GM12878 (cell line): ENCODE results near the gene SNX13. TPM values are rescaled to one million over a fixed set of nuclear protein-coding genes. Genes with fewer than 3 reads are reported as not detected.

ENCODE experiments used
- ATAC-seq: fragments of 200-7000 bp; cut with Tn5 transposase; 3 replicates; pipeline ENCODE4 v1.9.1; 2020; ENCODE audit warnings: mild to moderate bottlenecking, moderate library complexity
- BruUV-seq: library from RNA; stranded (reverse); fragments of 400-500 nt; replicated peaks from 2 replicates; lab custom pipeline; 2021; lab: Mats Ljungman, UMichigan
- CTCF ChIA-PET: fragments of 300-600 bp; sonication (Branson Sonifier 250); formaldehyde crosslinking; extraction: SDS; loops from one replicate; lab custom pipeline; 2021; ENCODE audit warnings: inconsistent platforms; lab: Yijun Ruan, JAX
- POLR2A ChIA-PET: fragments of 350-600 bp; formaldehyde crosslinking; extraction: SDS; loops from one replicate; lab custom pipeline; 2021; ENCODE audit warnings: inconsistent platforms; lab: Charles Lee
- RAD21 ChIA-PET: fragments of 300-600 bp; sonication (Branson Sonifier 250); formaldehyde crosslinking; loops from one replicate; lab custom pipeline; 2023; ENCODE audit warnings: antibody characterized with exemption; ENCODE audit not compliant: unreplicated experiment; lab: Charles Lee
- SMC1A ChIA-PET: fragments of 300-600 bp; sonication (Branson Sonifier 250); formaldehyde crosslinking; loops from one replicate; lab custom pipeline; 2023; ENCODE audit not compliant: unreplicated experiment, uncharacterized antibody; lab: Charles Lee
- DNase-seq: peaks from one replicate; pipeline ENCODE4 v3.0.0-alpha.2; 2011; ENCODE audit warnings: low read depth, low spot score
- FAIRE-seq: peaks from 3 replicates; lab custom pipeline; 2011; peaks lifted over from hg19 to GRCh38; lab: Jason Lieb, UNC
- H2AFZ ChIP-seq: 2 replicates; pipeline ENCODE4 v1.6.0; 2011; ENCODE audit warnings: low read depth, low read length, control low read depth; ENCODE audit not compliant: control insufficient read depth
- H3K27ac ChIP-seq: 2 replicates; pipeline ENCODE4 v1.5.1; 2011; ENCODE audit warnings: control low read depth; ENCODE audit not compliant: control insufficient read depth, insufficient read depth
- H3K27me3 ChIP-seq, 2 experiments: replicated peaks in 1 of 2; 2 replicates each; pipeline versions ENCODE4 v1.6.0 to v1.6.1; 2011; ENCODE audit warnings: low read length in 1 of 2; ENCODE audit not compliant: control insufficient read depth in 2 of 2, insufficient read depth in 2 of 2
- H3K36me3 ChIP-seq, 2 experiments: 2 replicates each; pipeline ENCODE4 v1.5.1; 2011; ENCODE audit warnings: low read length in 1 of 2; ENCODE audit not compliant: control insufficient read depth in 2 of 2, insufficient read depth in 2 of 2
- H3K4me1 ChIP-seq: 2 replicates; pipeline ENCODE4 v1.6.1; 2011; ENCODE audit warnings: mild to moderate bottlenecking, low read length, moderate library complexity, mixed read lengths; ENCODE audit not compliant: control insufficient read depth, insufficient read depth
- H3K4me2 ChIP-seq: 2 replicates; pipeline ENCODE4 v1.6.0; 2011; ENCODE audit warnings: control low read depth; ENCODE audit not compliant: control insufficient read depth, insufficient read depth
- H3K4me3 ChIP-seq: fragments of 200-600 bp; sonication (generic); 2 replicates; pipeline ENCODE4 v1.5.1; 2016
- H3K79me2 ChIP-seq: 2 replicates; pipeline ENCODE4 v1.6.0; 2011; ENCODE audit warnings: low read length; ENCODE audit not compliant: control insufficient read depth, insufficient read depth
- H3K9ac ChIP-seq: 2 replicates; pipeline ENCODE4 v1.8.0; 2011; ENCODE audit warnings: low read length, control low read depth, mixed read lengths; ENCODE audit not compliant: control insufficient read depth, insufficient read depth
- H3K9me3 ChIP-seq: replicated peaks from 3 replicates; pipeline ENCODE4 v1.5.1; 2011; ENCODE audit warnings: mild to moderate bottlenecking, low read length; ENCODE audit not compliant: control insufficient read depth, insufficient read depth
- H4K20me1 ChIP-seq: 2 replicates; pipeline ENCODE4 v1.6.0; 2011; ENCODE audit not compliant: control insufficient read depth, insufficient read depth
- EED ChIP-seq: sonication (generic); IDR thresholded peaks from 2 replicates; pipeline ENCODE4 v1.6.1; 2016; ENCODE audit warnings: antibody characterized with exemption, low read depth
- EP300 ChIP-seq, 2 experiments: fragments of 150-350 bp in 1 of 2; IDR thresholded peaks; 2 replicates each; pipeline ENCODE4 v1.6.1; 2011 to 2012; ENCODE audit warnings: low read depth in 2 of 2, low read length in 2 of 2, borderline replicate concordance in 1 of 2, improper control_type of control experiment in 1 of 2, inconsistent platforms in 1 of 2; ENCODE audit not compliant: control insufficient read depth in 1 of 2
- FOXM1 ChIP-seq: IDR thresholded peaks from 2 replicates; pipeline ENCODE4 v1.6.1; 2012; ENCODE audit warnings: low read depth, mild to moderate bottlenecking, inconsistent platforms, low read length, moderate library complexity
- MEF2A ChIP-seq: IDR thresholded peaks from 2 replicates; pipeline ENCODE4 v1.6.1; 2011; ENCODE audit warnings: low read depth, mild to moderate bottlenecking, low read length, moderate library complexity; ENCODE audit not compliant: insufficient read depth
- SMAD1 ChIP-seq: fragments of 450-650 bp; IDR thresholded peaks from 2 replicates; pipeline ENCODE4 v1.6.1; 2018; ENCODE audit warnings: mild to moderate bottlenecking, low read depth; ENCODE audit not compliant: partially characterized antibody
- SUPT20H ChIP-seq: IDR thresholded peaks from 2 replicates; pipeline ENCODE4 v1.6.1; 2011; ENCODE audit warnings: low read depth, mild to moderate bottlenecking, low read length, moderate library complexity, borderline replicate concordance; ENCODE audit not compliant: control insufficient read depth
- TCF3 ChIP-seq: IDR thresholded peaks from 2 replicates; pipeline ENCODE4 v1.6.1; 2012; ENCODE audit warnings: low read depth, mild to moderate bottlenecking, low read length, borderline replicate concordance; ENCODE audit not compliant: insufficient read depth
- ZBED1 ChIP-seq: IDR thresholded peaks from 2 replicates; pipeline ENCODE4 v1.6.1; 2016; ENCODE audit warnings: borderline replicate concordance
- ZNF24 ChIP-seq: fragments of 450-650 bp; IDR thresholded peaks from 2 replicates; pipeline ENCODE4 v1.6.1; 2017; ENCODE audit warnings: antibody characterized with exemption, mild to moderate bottlenecking
- WGBS: methylation state at CpG from one replicate; pipeline ENCODE4 v1.1.6; 2016; ENCODE audit warnings: low lambda C conversion rate; ENCODE audit not compliant: insufficient replicate concordance, insufficient coverage; ENCODE audit errors: missing lambda C conversion rate; 5-methylcytosine and 5-hydroxymethylcytosine counted together
- in situ Hi-C: fragments of 300-500 bp; cut with MboI; formaldehyde crosslinking; loops from 9 replicates; pipeline ENCODE4 v1.14.3; 2018; ENCODE audit warnings: mixed read lengths
- intact Hi-C: fragments of 100-400 bp; cut with micrococcal nuclease; formaldehyde crosslinking; loops from one replicate; pipeline ENCODE4 v1.14.2; 2022; ENCODE audit not compliant: unreplicated experiment
- polyA plus RNA-seq, 11 experiments: library from polyadenylated mRNA; depleted of rRNA in 4 of 11; unstranded in 6 of 11; stranded (reverse) in 5 of 11; fragments of >200 nt; fragmentation: Nextera tagmentation in 4 of 11; fragmentation: Illumina TruSeq in 1 of 11; extraction: Ambion mirVana in 4 of 11; extraction: Trizol in 1 of 11; gene quantifications; 1 replicate in 1 of 11; 2 replicates in 10 of 11; pipeline versions ENCODE4 v1.2.1 to v1.2.3, GENCODE V29; 2011 to 2016; ENCODE audit warnings: inconsistent platforms in 2 of 11, missing spikeins in 2 of 11, low read depth in 1 of 11
- total RNA-seq, 4 experiments: library from RNA; depleted of rRNA in 3 of 4; stranded (reverse); fragments of >200 nt in 3 of 4; fragmentation: Illumina TruSeq in 1 of 4; extraction: Trizol in 1 of 4; gene quantifications; 2 replicates each; pipeline versions ENCODE4 v1.2.1 to v1.2.3, GENCODE V29; 2013 to 2021
- TF ChIP-seq, protein P1 (sequence below): fragments of 450-650 bp; IDR thresholded peaks from 2 replicates; pipeline ENCODE4 v1.6.1; 2016; ENCODE audit warnings: mild to moderate bottlenecking
- TF ChIP-seq, protein P2 (sequence below): fragments of 450-650 bp; IDR thresholded peaks from 2 replicates; pipeline ENCODE4 v1.6.1; 2014; ENCODE audit warnings: mild to moderate bottlenecking
- TF ChIP-seq, protein P3 (sequence below): fragments of 450-650 bp; conservative IDR thresholded peaks from 2 replicates; pipeline ENCODE4 v1.6.1; 2017; ENCODE audit warnings: mild to moderate bottlenecking, moderate library complexity

Gene SNX13
- total and polyA plus RNA-seq, 10 of the 15 experiments (the other 5 are each of a cell fraction or from before 2014, with no cell fraction given) = 2.2 to 17.1 (median 11.9) TPM

DNA sequence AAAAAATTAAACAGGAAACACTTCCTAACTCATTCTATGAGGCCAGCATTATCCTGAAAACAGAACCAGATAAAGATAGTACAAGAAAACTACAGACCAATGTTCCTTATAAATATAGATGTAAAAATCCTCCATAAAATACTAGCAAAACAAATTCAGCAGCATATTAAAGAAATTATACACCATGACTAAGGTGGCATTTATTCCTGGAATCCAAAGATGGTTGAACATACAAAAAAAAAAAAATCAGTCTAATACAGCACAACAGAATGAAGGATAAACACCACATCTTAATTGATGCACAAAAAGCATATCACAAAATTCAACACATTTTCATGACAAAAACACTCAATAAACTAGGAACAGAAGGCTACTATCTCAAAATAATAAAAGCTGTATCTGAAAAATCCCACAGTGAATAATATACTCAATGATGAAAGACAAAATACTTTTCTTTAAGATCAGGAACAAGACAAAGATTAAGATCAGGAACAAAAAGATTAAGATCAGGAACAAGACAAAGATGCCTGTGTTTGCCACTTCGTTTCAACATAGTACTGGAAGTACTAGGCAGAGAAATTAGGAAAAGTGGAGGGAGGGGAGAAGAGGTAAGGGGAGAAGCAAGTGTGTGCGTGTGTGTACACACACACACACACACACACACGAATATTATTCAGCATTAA lies 95.6 kb downstream of the SNX13 start:
- no peak overlapping the region for H3K9ac ChIP-seq
- H3K4me2 ChIP-seq = no peak overlapping the region
- no TSS peak for BruUV-seq
- POLR2A ChIA-PET = no interaction called here
- no peak for DNase-seq
- RAD21 ChIA-PET = interaction anchor here (0.7 kb wide), 1 partner anchor 12 kb away, joined by 3 read pairs; no protein-coding TSS in a partner anchor
- H3K36me3 ChIP-seq = no peaks in the 10 kb centered on the region
- SMC1A ChIA-PET = interaction anchor here (2.9 kb wide), 1 partner anchor 10 kb away, joined by 8 read pairs; no protein-coding TSS in a partner anchor
- H3K79me2 ChIP-seq = no peaks in the 10 kb centered on the region
- in situ Hi-C loops = no loop called here
- H3K4me3 ChIP-seq = no peak overlapping the region
- H3K27ac ChIP-seq = no peak overlapping the region
- 88% methylated on average over 3 of the region's 3 CpGs for WGBS
- TF ChIP-seq, protein P1, sequence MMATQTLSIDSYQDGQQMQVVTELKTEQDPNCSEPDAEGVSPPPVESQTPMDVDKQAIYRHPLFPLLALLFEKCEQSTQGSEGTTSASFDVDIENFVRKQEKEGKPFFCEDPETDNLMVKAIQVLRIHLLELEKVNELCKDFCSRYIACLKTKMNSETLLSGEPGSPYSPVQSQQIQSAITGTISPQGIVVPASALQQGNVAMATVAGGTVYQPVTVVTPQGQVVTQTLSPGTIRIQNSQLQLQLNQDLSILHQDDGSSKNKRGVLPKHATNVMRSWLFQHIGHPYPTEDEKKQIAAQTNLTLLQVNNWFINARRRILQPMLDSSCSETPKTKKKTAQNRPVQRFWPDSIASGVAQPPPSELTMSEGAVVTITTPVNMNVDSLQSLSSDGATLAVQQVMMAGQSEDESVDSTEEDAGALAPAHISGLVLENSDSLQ = no peak
- TF ChIP-seq SMAD1 (no peak), EP300 (IDR thresholded peaks at IDR 0.05; ENCODE audit: borderline replicate concordance in 1 of 2, control insufficient read depth in 1 of 2, low read depth in 2 of 2, low read length in 2 of 2) (no peak), SUPT20H (no peak), FOXM1 (no peak), ZBED1 (no peak), TCF3 (no peak), EED (no peak), ZNF24 (no peak), MEF2A (no peak)
- TF ChIP-seq, protein P2, sequence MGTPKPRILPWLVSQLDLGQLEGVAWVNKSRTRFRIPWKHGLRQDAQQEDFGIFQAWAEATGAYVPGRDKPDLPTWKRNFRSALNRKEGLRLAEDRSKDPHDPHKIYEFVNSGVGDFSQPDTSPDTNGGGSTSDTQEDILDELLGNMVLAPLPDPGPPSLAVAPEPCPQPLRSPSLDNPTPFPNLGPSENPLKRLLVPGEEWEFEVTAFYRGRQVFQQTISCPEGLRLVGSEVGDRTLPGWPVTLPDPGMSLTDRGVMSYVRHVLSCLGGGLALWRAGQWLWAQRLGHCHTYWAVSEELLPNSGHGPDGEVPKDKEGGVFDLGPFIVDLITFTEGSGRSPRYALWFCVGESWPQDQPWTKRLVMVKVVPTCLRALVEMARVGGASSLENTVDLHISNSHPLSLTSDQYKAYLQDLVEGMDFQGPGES = no peak
- TF ChIP-seq, protein P3, sequence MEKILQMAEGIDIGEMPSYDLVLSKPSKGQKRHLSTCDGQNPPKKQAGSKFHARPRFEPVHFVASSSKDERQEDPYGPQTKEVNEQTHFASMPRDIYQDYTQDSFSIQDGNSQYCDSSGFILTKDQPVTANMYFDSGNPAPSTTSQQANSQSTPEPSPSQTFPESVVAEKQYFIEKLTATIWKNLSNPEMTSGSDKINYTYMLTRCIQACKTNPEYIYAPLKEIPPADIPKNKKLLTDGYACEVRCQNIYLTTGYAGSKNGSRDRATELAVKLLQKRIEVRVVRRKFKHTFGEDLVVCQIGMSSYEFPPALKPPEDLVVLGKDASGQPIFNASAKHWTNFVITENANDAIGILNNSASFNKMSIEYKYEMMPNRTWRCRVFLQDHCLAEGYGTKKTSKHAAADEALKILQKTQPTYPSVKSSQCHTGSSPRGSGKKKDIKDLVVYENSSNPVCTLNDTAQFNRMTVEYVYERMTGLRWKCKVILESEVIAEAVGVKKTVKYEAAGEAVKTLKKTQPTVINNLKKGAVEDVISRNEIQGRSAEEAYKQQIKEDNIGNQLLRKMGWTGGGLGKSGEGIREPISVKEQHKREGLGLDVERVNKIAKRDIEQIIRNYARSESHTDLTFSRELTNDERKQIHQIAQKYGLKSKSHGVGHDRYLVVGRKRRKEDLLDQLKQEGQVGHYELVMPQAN = no peak
- TF ChIP-seq, all 136 proteins: peak for 0
- ATAC-seq (no peak), FAIRE-seq (no peak)
- Histone ChIP-seq H2AFZ (no peak overlapping the region), H3K4me1 (peaks cover 3% of the 10 kb centered on the region; the same call in 1 of the 2 replicates), H3K9me3 (no peaks in the 10 kb centered on the region; the same call in 1 of the 3 replicates), H3K27me3 (no peaks in the 10 kb centered on the region), H4K20me1 (no peaks in the 10 kb centered on the region)
- intact Hi-C loops = no loop called here
- CTCF ChIA-PET = interaction anchor here (2.3 kb wide), 1 partner anchor 74 kb away, joined by 5 read pairs; no protein-coding TSS in a partner anchor
